Measurements from ENCODE around the gene FZR1. TPM values are rescaled to one million over a fixed set of nuclear protein-coding genes. Genes with fewer than 3 reads are reported as not detected.

Gene FZR1
- total and polyA plus RNA-seq, 2 of the 4 experiments (the other 2 are of a cell fraction) = 21.5 to 47.8 TPM

GRCh38 chr19:3499738-3500428 is 6.2 kb upstream of the FZR1 start (continued):
- TF ChIP-seq CTCF (conservative IDR thresholded peaks at IDR 0.05; ENCODE audit: low read depth, low read length) = no peak

GRCh38 chr19:3500429-3501101 is 5.5 kb upstream of the FZR1 start, which contains the start of gene DOHH:
Gene DOHH (minus strand): TSS chr19:3500674. CDS start chr19:3496814, 3,860 bp downstream.
- H3K4me1 ChIP-seq (ENCODE audit: control insufficient read depth, insufficient read depth, low read length) = no peaks in the 10 kb centered on the region
- peak within 1 kb of the TSS; percentile 57 for H3K4me3 ChIP-seq (ENCODE audit: insufficient read depth, low read depth, low read length)
- ChIA-PET POLR2A (ENCODE audit: unreplicated experiment) (interaction anchor here (0.6 kb wide), 1 partner anchor 186 kb away, joined by 10 read pairs; no protein-coding TSS in a partner anchor), CTCF (no interaction called here)
- peak within 1 kb of the TSS; percentile 97 for H2AFZ ChIP-seq (replicated peaks; ENCODE audit: low read length, poor library complexity)
- peaks cover 8% of the 10 kb centered on the region for H3K36me3 ChIP-seq (ENCODE audit: control insufficient read depth, insufficient read depth, low read length)
- dilution Hi-C loops (cut with HindIII; ENCODE audit: low sequenced_read_pairs, unreplicated experiment) (no loop called here), in situ Hi-C loops (cut with MboI; ENCODE audit: low sequenced_read_pairs) (no loop called here), intact Hi-C loops (cut with micrococcal nuclease) (no loop called here)
- H2BK20ac ChIP-seq (ENCODE audit: low read depth, low read length) = peak within 1 kb of the TSS; percentile 100
- peaks cover 9% of the 10 kb centered on the region; the same call in 1 of the 2 replicates for H3K9me1 ChIP-seq (ENCODE audit: insufficient read depth, low read length)
- WGBS, 2 experiments (ENCODE audit: extremely low coverage in 2 of 2, insufficient read length in 1 of 2) = 1% methylated on average over 28 of the region's 52 CpGs; no CpG with 5 or more reads in 1 of the 2 experiments
- H3K9me3 ChIP-seq (ENCODE audit: control insufficient read depth, insufficient read depth, low read length) = no peaks in the 10 kb centered on the region
- peak within 1 kb of the TSS; percentile 100 for H3K23ac ChIP-seq (ENCODE audit: low read depth, low read length)
- H3K14ac ChIP-seq (replicated peaks; ENCODE audit: low read depth, low read length) = peak within 1 kb of the TSS; percentile 100
- peak within 1 kb of the TSS; percentile 93; the same call in 2 of the 3 replicates for H2BK15ac ChIP-seq (ENCODE audit: low read depth, low read length)
- H3K4me2 ChIP-seq (ENCODE audit: low read depth, low read length) = peak within 1 kb of the TSS; percentile 82
- peak within 1 kb of the TSS; percentile 94 for H4K5ac ChIP-seq (ENCODE audit: low read depth, low read length)
- H3K9ac ChIP-seq (ENCODE audit: low read depth, low read length) = peak within 1 kb of the TSS; percentile 93
- peak within 1 kb of the TSS; percentile 95 for H2AK9ac ChIP-seq (replicated peaks; ENCODE audit: low read depth, low read length, poor library complexity)
- H3K56ac ChIP-seq (ENCODE audit: extremely low read depth, insufficient read depth, low read length) = peak within 1 kb of the TSS; percentile 94
- peak within 1 kb of the TSS; percentile 97 for H2BK5ac ChIP-seq (ENCODE audit: low read depth, low read length, poor library complexity, severe bottlenecking)
- H3K79me1 ChIP-seq (ENCODE audit: low read depth in 1 of 2, low read length in 2 of 2) = peaks cover 8 to 47% of the 10 kb centered on the region in 2 experiments; a peak in 3 of 4 replicates
- no TSS peak for BruUV-seq (replicated peaks)
- H2AK5ac ChIP-seq (ENCODE audit: low read depth, low read length) = peak within 1 kb of the TSS; percentile 96
- H2BK120ac ChIP-seq (ENCODE audit: low read depth, low read length) = peak within 1 kb of the TSS; percentile 100
- peak within 1 kb of the TSS; percentile 100 for H3K4ac ChIP-seq (ENCODE audit: low read depth, low read length)
- peak within 1 kb of the TSS; percentile 54 to 99 for H4K8ac ChIP-seq (ENCODE audit: low read depth in 2 of 2, low read length in 2 of 2)
- DNase-seq = peak; percentile 96
- H4K20me1 ChIP-seq (ENCODE audit: insufficient read depth, low read length) = no peaks in the 10 kb centered on the region
- peak within 1 kb of the TSS; percentile 89 for H3K27ac ChIP-seq (ENCODE audit: insufficient read depth, low read length)
- peak; percentile 97 for ATAC-seq (ENCODE audit: low read depth)
- H4K91ac ChIP-seq (ENCODE audit: insufficient read depth, low read depth, low read length) = peak within 1 kb of the TSS; percentile 97
- H3K27me3 ChIP-seq (ENCODE audit: control insufficient read depth, insufficient read depth, low read length) = no peaks in the 10 kb centered on the region
- H3K18ac ChIP-seq (ENCODE audit: low read depth, low read length) = peak within 1 kb of the TSS; percentile 99
- TF ChIP-seq SMC3 (IDR thresholded peaks at IDR 0.05; ENCODE audit: low read depth, low read length) = no peak
- TF ChIP-seq RAD21 (IDR thresholded peaks at IDR 0.05; ENCODE audit: low read length) = no peak
- no peak for TF ChIP-seq NFE2L2 (IDR thresholded peaks at IDR 0.05; ENCODE audit: low read depth, low read length)
- peak; percentile 85 for TF ChIP-seq MXI1 (IDR thresholded peaks at IDR 0.05; ENCODE audit: borderline replicate concordance, low read depth, low read length)
- TF ChIP-seq BHLHE40 (IDR thresholded peaks at IDR 0.05; ENCODE audit: low read depth, low read length) = peak; percentile 99
- peak; percentile 88 for TF ChIP-seq POLR2A (IDR thresholded peaks at IDR 0.05; ENCODE audit: low read depth, low read length)
- TF ChIP-seq CTCF (conservative IDR thresholded peaks at IDR 0.05; ENCODE audit: low read depth, low read length) = no peak
- no peak for TF ChIP-seq ELK1 (IDR thresholded peaks at IDR 0.05; ENCODE audit: borderline replicate concordance, low read depth, low read length)

Measured in IMR-90 (cell line).